SU-DHL-6 (cell line): ENCODE results near the gene PTPRC.

ENCODE experiments used
- CTCF ChIP-seq: fragments of 200-600 bp; sonication (generic); IDR thresholded peaks from one replicate; pipeline ENCODE4 v1.5.1; 2017; ENCODE audit warnings: antibody characterized with exemption, mild to moderate bottlenecking, low read length, moderate library complexity; ENCODE audit not compliant: insufficient read depth, poor library complexity, severe bottlenecking
- EZH2phosphoT487 ChIP-seq: fragments of 200-600 bp; sonication (generic), shearing (Covaris generic); conservative IDR thresholded peaks from 2 replicates; pipeline ENCODE4 v1.6.1; 2018; ENCODE audit warnings: mild to moderate bottlenecking, antibody characterized with exemption, low read length, moderate library complexity, mixed read lengths

DNA sequence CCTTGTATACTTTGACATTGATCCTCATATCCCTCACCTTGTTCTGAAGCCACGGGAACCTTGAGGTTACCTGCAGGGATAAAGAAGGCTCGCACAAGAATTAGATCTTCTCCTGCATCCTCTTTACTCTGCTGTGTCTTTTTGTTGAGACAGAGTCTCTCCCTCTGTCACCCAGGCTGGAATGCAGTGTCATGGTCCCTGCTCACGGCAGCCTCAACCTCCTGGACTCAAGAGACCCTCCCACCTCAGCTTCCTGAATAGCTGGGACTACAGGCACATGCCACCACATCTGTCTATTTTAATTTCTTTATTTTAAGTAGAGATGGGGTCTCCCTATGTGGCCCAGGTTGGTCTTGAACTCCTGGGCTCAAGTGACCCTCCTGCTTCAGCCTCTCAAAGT, 134.7 kb downstream of the PTPRC start:
- TF ChIP-seq CTCF (no peak), EZH2phosphoT487 (no peak)
